HG03469 (cell line): ENCODE measurements around the gene ZNF346.

Source experiments
- ATAC-seq: cut with Tn5 transposase; IDR thresholded peaks from one replicate; pipeline ENCODE4 v1.9.1; 2021; ENCODE audit warnings: mild to moderate bottlenecking, moderate library complexity, moderate number of reproducible peaks; ENCODE audit not compliant: unreplicated experiment

The ZNF346 gene

DNA sequence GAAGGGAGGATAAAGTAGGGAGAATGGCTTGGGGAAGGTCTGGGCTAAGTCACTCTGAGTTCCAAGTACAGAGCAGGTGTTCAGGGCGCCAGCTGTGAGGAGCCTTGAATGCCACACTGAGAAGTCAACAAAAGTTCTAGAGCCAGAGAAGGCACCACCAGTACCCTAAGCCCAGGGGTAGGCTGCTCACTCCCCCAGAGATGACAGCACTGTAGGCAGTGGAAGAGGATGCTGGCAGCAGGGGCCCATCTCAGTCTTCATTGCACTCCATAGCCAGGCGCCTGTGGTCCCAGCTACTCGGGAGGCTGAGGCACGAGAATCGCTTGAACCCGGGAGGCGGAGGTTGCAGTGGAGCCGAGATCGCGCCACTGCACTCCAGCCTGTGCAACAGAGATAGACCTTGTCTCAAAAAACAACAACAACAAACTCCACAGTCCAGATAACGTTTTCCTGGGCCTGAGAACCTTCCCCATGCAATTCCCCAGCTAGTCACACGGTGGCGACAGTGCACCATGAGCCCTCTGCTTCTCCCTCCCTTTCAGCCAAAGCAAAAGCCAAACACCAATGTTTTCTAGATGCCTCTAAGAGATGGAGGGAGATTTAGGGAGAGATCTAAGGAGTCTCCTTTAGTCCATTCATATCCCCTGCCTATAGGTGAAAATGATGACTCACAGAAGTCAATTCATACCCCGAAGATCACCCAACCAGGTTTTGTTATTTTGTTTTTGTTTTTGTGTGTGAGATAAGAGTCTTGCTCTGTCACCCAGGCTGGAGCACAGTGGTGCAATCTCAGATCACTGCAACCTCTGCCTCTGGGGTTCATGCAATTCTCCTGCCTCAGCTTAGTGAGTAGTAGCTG, 91.3 kb downstream of the ZNF346 start:
- no peak for ATAC-seq

GRCh38 chr5:177116631-177117373, 94.3 kb downstream of the ZNF346 start:
- no peak for ATAC-seq

GRCh38 chr5:177117441-177118045, 95.0 kb downstream of the ZNF346 start:
- ATAC-seq, result no peak

DNA sequence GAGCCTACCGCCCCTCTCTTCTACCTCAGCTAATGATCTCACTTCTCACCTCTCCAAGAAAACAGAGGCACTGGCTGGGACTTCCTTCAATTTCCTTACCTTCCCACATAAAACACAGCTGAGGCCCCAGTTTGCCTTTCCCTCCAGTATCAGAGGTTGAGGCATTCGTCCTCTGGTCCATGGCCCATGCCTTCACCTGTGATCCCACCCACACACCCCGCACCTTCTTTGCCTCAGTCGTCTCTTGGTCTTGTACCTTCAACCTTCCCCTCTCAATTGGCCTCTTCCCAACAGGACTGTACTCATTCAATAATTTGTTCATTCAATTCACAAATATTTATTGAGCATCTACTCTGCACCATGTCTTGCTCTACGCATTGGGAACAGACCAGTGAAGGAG, 100.1 kb downstream of the ZNF346 start:
- ATAC-seq, result no peak

- no peak for ATAC-seq
Observed at GRCh38 chr5:177123789-177124485, 101.4 kb downstream of the ZNF346 start.

- no peak for ATAC-seq
Observed at GRCh38 chr5:177124486-177124991, 102.0 kb downstream of the ZNF346 start.

DNA sequence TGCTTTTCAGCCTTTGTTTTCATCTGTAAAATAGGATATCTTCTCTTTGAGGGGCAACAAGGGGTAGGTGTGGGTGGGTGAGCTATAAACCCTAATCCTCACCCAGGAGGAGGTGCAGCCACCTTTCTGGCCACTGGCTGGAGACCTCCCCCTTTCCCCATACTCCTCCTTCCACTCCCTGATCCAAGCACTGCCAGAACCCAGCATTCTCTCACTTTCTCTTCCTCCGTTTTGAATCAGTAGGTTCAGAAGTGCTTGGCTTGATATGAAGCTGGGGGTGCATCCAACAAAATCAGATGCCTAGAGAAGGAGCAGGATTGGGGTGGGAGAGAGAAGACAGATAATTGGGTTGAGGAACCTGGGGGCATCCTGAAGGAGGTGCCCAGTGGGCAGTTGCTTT, 104.3 kb downstream of the ZNF346 start:
- no peak for ATAC-seq

DNA sequence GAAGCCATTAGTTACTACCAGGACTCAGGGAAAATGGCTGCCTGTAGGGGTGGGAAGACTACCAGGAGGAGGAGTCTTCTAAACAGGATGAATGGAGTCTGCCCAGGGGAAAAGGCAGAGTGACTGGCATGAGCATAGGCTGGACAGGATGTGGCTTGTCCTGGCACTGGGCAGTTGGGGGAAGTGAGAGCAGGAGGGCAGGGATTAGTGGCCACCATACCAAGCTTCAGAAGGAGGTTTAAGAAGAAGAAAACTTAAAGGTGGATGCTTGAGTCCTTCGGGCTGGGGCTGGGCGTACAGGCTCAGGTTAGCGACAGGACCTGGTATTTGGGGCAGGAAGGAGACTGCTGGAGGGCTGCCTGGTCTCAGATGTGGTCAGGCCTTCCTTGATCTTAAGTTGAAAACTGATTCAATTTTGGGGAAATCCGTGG, 106.1 kb downstream of the ZNF346 start:
- no peak for ATAC-seq

DNA sequence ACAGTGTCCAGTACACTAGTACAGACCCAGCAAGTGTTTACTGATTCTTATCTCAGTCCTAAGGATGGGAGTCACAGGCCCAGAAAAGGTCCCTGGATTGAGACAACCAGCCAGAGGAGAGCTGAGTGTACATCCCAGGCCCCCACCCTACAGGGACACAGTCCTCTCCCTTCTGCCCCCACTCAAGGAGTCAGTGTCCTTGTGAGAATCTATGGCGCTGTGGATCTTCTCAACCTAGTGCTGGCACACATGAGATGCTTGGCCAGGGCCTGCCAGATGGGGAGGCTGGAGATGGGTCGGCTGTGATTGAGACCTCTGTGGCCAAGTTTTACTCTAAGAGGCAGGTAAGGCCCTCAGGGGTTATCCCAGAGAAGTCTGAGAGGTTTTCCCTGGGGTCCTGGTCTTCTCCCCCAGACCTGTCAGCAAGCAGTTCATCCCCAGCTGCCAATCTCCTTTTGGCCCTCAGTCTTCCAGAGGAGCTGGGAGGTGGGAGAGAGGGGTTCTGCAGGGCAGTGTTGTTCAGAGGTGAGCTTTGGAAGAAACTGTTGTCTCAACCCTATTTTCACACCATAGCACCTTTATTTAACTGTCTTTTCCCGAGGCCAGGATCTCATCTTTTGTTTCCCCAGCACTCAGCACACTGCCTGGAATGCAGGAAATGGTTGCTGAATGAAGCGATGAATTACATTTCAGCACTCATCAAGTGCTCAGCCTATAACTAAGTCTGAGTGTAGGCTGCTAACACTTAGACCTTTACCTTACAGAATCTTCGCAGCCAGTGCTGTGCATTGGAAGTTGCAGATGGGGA, 107.9 kb downstream of the ZNF346 start:
- ATAC-seq, result no peak
